GM15510 (cell line): Measurements from ENCODE around the gene SPINT4.

Source experiments
- POLR2A ChIP-seq: IDR thresholded peaks from 3 replicates; pipeline ENCODE4 v1.6.1; 2011; ENCODE audit warnings: borderline replicate concordance; ENCODE audit not compliant: insufficient read length; ENCODE audit errors: extremely low read depth

The SPINT4 gene

GRCh38 chr20:45752746-45753145 lies 30.6 kb downstream of the SPINT4 start:
- no peak for TF ChIP-seq POLR2A

GRCh38 chr20:45758096-45758495 lies 35.9 kb downstream of the SPINT4 start:
- no peak for TF ChIP-seq POLR2A

GRCh38 chr20:45765307-45765875 lies 43.2 kb downstream of the SPINT4 start:
- no peak for TF ChIP-seq POLR2A

GRCh38 chr20:45765980-45766379 lies 43.8 kb downstream of the SPINT4 start:
- TF ChIP-seq POLR2A: no peak

GRCh38 chr20:45768479-45768878 lies 46.3 kb downstream of the SPINT4 start:
- TF ChIP-seq POLR2A: no peak

GRCh38 chr20:45771182-45771759 lies 49.1 kb downstream of the SPINT4 start:
- TF ChIP-seq POLR2A: no peak

GRCh38 chr20:45772693-45773092 lies 50.5 kb downstream of the SPINT4 start:
- TF ChIP-seq POLR2A: no peak

- TF ChIP-seq POLR2A: no peak
Observed at GRCh38 chr20:45774945-45775344, 52.8 kb downstream of the SPINT4 start.

GRCh38 chr20:45775411-45775810 lies 53.3 kb downstream of the SPINT4 start:
- TF ChIP-seq POLR2A: no peak
